ENCODE data around the gene FTCDNL1. TPM values are rescaled to one million over a fixed set of nuclear protein-coding genes. Genes with fewer than 3 reads are reported as not detected.

FTCDNL1 gene
- polyA plus RNA-seq, 1 of the 3 experiments (the other 2 are of a cell fraction) = not detected

- H3F3A ChIP-seq (replicated peaks; ENCODE audit: insufficient read depth) = no peaks in the 10 kb centered on the region
- POLR2A ChIA-PET = no interaction called here
- no peaks in the 10 kb centered on the region for H3K9me2 ChIP-seq
- H3K4me2 ChIP-seq = no peak overlapping the region
- WGBS (ENCODE audit: low lambda C conversion rate) = 9% methylated on average over 1 of the region's 1 CpG
- no peaks in the 10 kb centered on the region for H3K9me3 ChIP-seq
- no peaks in the 10 kb centered on the region for H3K79me2 ChIP-seq (ENCODE audit: insufficient read depth)
- H3K4me3 ChIP-seq (ENCODE audit: low read depth in 2 of 2, low read length in 1 of 2) = no peak overlapping the region
- TF ChIP-seq POLR2AphosphoS5 (IDR thresholded peaks at IDR 0.05; ENCODE audit: low read depth, low read length) = no peak
- TF ChIP-seq IRF3 (IDR thresholded peaks at IDR 0.05; ENCODE audit: low read depth, low read length) = no peak
- TF ChIP-seq ELF1 (IDR thresholded peaks at IDR 0.05) = no peak
- TF ChIP-seq SMC3 (IDR thresholded peaks at IDR 0.05; ENCODE audit: low read depth, low read length) = no peak
- TF ChIP-seq RFX5 (IDR thresholded peaks at IDR 0.05; ENCODE audit: low read length) = no peak
- no peak for TF ChIP-seq RAD21 (IDR thresholded peaks at IDR 0.05; ENCODE audit: low read length)
- TF ChIP-seq CHD2 (IDR thresholded peaks at IDR 0.05; ENCODE audit: low read length, partially characterized antibody) = no peak
- TF ChIP-seq FOXJ3 (CRISPR knock-in tag; IDR thresholded peaks at IDR 0.05) = no peak
- no peak for TF ChIP-seq CTCF (IDR thresholded peaks at IDR 0.05)
- no peak for TF ChIP-seq EP300 (IDR thresholded peaks at IDR 0.05; ENCODE audit: borderline replicate concordance in 1 of 2, low read depth in 1 of 2, low read length in 1 of 2)
- no peak for TF ChIP-seq NRF1 (IDR thresholded peaks at IDR 0.05; ENCODE audit: low read depth, low read length)
- TF ChIP-seq RXRA (IDR thresholded peaks at IDR 0.05; ENCODE audit: borderline replicate concordance, low read depth) = no peak
- no peak for TF ChIP-seq GABPA (IDR thresholded peaks at IDR 0.05; ENCODE audit: low read depth)
- TF ChIP-seq USF1 (IDR thresholded peaks at IDR 0.05; ENCODE audit: borderline replicate concordance, low read depth) = no peak
- TF ChIP-seq YY1 (IDR thresholded peaks at IDR 0.05; ENCODE audit: low read depth) = no peak
- no peak for TF ChIP-seq EZH2phosphoT487 (IDR thresholded peaks at IDR 0.05; ENCODE audit: borderline replicate concordance, low read depth)
- no peak for TF ChIP-seq ZBTB33 (IDR thresholded peaks at IDR 0.05; ENCODE audit: borderline replicate concordance, low read depth)
- no peaks in the 10 kb centered on the region for H3K36me3 ChIP-seq (replicated peaks in 1 of 2; ENCODE audit: control insufficient read depth in 1 of 2, insufficient read depth in 2 of 2, low read length in 1 of 2)
- H3K4me1 ChIP-seq (ENCODE audit: control insufficient read depth in 1 of 2, insufficient read depth in 2 of 2, low read depth in 1 of 2, low read length in 1 of 2) = no peaks in the 10 kb centered on the region
- no peak overlapping the region for H2AFZ ChIP-seq (ENCODE audit: low read depth)
- CTCF ChIA-PET = interaction anchor here (1.2 to 4.9 kb wide), 2 partner anchors 13 to 1413 kb away, joined by 3 to 24 read pairs; no protein-coding TSS in a partner anchor
- no peaks in the 10 kb centered on the region for H3K27me3 ChIP-seq (ENCODE audit: insufficient read depth)
- H3K9ac ChIP-seq = no peak overlapping the region
- H3K27ac ChIP-seq (ENCODE audit: low read depth in 2 of 2, low read length in 1 of 2) = no peak overlapping the region
- DNase-seq = no peak
- H4K20me1 ChIP-seq (ENCODE audit: insufficient read depth) = no peaks in the 10 kb centered on the region
Observed at GRCh38 chr2:199727306-199727705, 123.7 kb downstream of the FTCDNL1 start.

All from SK-N-SH (cell line).